IMR-90 (cell line): Measurements from ENCODE around the gene JAKMIP1. TPM values are rescaled to one million over a fixed set of nuclear protein-coding genes. Genes with fewer than 3 reads are reported as not detected.

Experiments used
- ATAC-seq: fragments of 200-7000 bp; cut with Tn5 transposase; 2 replicates; pipeline ENCODE4 v1.9.1; 2020; ENCODE audit warnings: low read depth, mild to moderate bottlenecking, moderate library complexity
- BruUV-seq: library from RNA; stranded (reverse); fragments of 400-500 nt; replicated peaks from 2 replicates; lab custom pipeline; 2021; lab: Mats Ljungman, UMichigan
- CTCF ChIA-PET: fragments of 300-600 bp; formaldehyde crosslinking; extraction: SDS; loops from one replicate; lab custom pipeline; 2021; ENCODE audit warnings: antibody characterized with exemption; lab: Yijun Ruan, JAX
- POLR2A ChIA-PET: fragments of 300-600 bp; sonication (Branson Sonifier 250); formaldehyde crosslinking; loops from one replicate; lab custom pipeline; 2022; ENCODE audit warnings: antibody characterized with exemption; ENCODE audit not compliant: unreplicated experiment; lab: Charles Lee
- DNase-seq: peaks from one replicate; pipeline ENCODE4 v3.0.0; 2013
- H2AFZ ChIP-seq: replicated peaks from 2 replicates; pipeline ENCODE3; 2013; ENCODE audit warnings: low read length, mild to moderate bottlenecking; ENCODE audit not compliant: poor library complexity
- H2AK5ac ChIP-seq: 2 replicates; pipeline ENCODE4 v1.6.1; 2013; ENCODE audit warnings: low read depth, low read length, inconsistent platforms
- H2AK9ac ChIP-seq: replicated peaks from 2 replicates; pipeline ENCODE3; 2013; ENCODE audit warnings: mild to moderate bottlenecking, low read depth, low read length, moderate library complexity; ENCODE audit not compliant: poor library complexity
- H2BK120ac ChIP-seq: 2 replicates; pipeline ENCODE4 v1.6.1; 2013; ENCODE audit warnings: low read depth, low read length, inconsistent platforms
- H2BK15ac ChIP-seq: 3 replicates; pipeline ENCODE4 v1.6.1; 2013; ENCODE audit warnings: low read depth, low read length, inconsistent platforms
- H2BK20ac ChIP-seq: 2 replicates; pipeline ENCODE4 v1.6.1; 2013; ENCODE audit warnings: low read depth, mild to moderate bottlenecking, inconsistent platforms, low read length, moderate library complexity
- H2BK5ac ChIP-seq: 2 replicates; pipeline ENCODE4 v1.6.1; 2013; ENCODE audit warnings: mild to moderate bottlenecking, low read depth, low read length, inconsistent platforms; ENCODE audit not compliant: poor library complexity, severe bottlenecking
- H3K14ac ChIP-seq: replicated peaks from 2 replicates; pipeline ENCODE4 v1.6.1; 2013; ENCODE audit warnings: low read depth, low read length, inconsistent platforms
- H3K18ac ChIP-seq: 2 replicates; pipeline ENCODE4 v1.6.1; 2013; ENCODE audit warnings: low read depth, low read length, control low read depth
- H3K23ac ChIP-seq: 2 replicates; pipeline ENCODE4 v1.6.1; 2013; ENCODE audit warnings: low read depth, low read length, inconsistent platforms
- H3K27ac ChIP-seq: 2 replicates; pipeline ENCODE4 v1.5.1; 2013; ENCODE audit warnings: mild to moderate bottlenecking, control low read depth, low read length; ENCODE audit not compliant: insufficient read depth
- H3K27me3 ChIP-seq: 2 replicates; pipeline ENCODE4 v1.6.1; 2013; ENCODE audit warnings: low read length; ENCODE audit not compliant: control insufficient read depth, insufficient read depth
- H3K36me3 ChIP-seq: 2 replicates; pipeline ENCODE4 v1.6.1; 2013; ENCODE audit warnings: low read length, mixed read lengths; ENCODE audit not compliant: control insufficient read depth, insufficient read depth
- H3K4ac ChIP-seq: 2 replicates; pipeline ENCODE4 v1.6.1; 2013; ENCODE audit warnings: low read depth, low read length, inconsistent platforms
- H3K4me1 ChIP-seq: 2 replicates; pipeline ENCODE4 v1.6.1; 2013; ENCODE audit warnings: low read length, mixed read lengths; ENCODE audit not compliant: control insufficient read depth, insufficient read depth
- H3K4me2 ChIP-seq: 2 replicates; pipeline ENCODE4 v1.6.1; 2013; ENCODE audit warnings: low read depth, mild to moderate bottlenecking, control low read depth, low read length, moderate library complexity
- H3K4me3 ChIP-seq: 2 replicates; pipeline ENCODE4 v1.5.1; 2013; ENCODE audit warnings: low read depth, mild to moderate bottlenecking, control low read depth, low read length, moderate library complexity; ENCODE audit not compliant: insufficient read depth
- H3K56ac ChIP-seq: 2 replicates; pipeline ENCODE4 v1.6.1; 2013; ENCODE audit warnings: low read length, inconsistent platforms; ENCODE audit not compliant: insufficient read depth; ENCODE audit errors: extremely low read depth
- H3K79me1 ChIP-seq, 2 experiments: 2 replicates each; pipeline ENCODE4 v1.6.1; 2013; ENCODE audit warnings: low read length in 2 of 2, inconsistent platforms in 1 of 2, low read depth in 1 of 2
- H3K9ac ChIP-seq: 2 replicates; pipeline ENCODE4 v1.6.1; 2013; ENCODE audit warnings: low read depth, low read length, control low read depth
- H3K9me1 ChIP-seq: 2 replicates; pipeline ENCODE4 v1.6.1; 2013; ENCODE audit warnings: low read length, inconsistent platforms; ENCODE audit not compliant: insufficient read depth
- H3K9me3 ChIP-seq: 2 replicates; pipeline ENCODE4 v1.6.1; 2013; ENCODE audit warnings: low read length; ENCODE audit not compliant: control insufficient read depth, insufficient read depth
- H4K20me1 ChIP-seq: 2 replicates; pipeline ENCODE4 v1.6.1; 2013; ENCODE audit warnings: low read length, inconsistent platforms; ENCODE audit not compliant: insufficient read depth
- H4K5ac ChIP-seq: 2 replicates; pipeline ENCODE4 v1.6.1; 2013; ENCODE audit warnings: mild to moderate bottlenecking, low read depth, low read length, control low read depth
- H4K8ac ChIP-seq, 2 experiments: 2 replicates each; pipeline ENCODE4 v1.6.1; 2013; ENCODE audit warnings: low read depth in 2 of 2, low read length in 2 of 2, control low read depth in 1 of 2, inconsistent platforms in 1 of 2
- H4K91ac ChIP-seq: 2 replicates; pipeline ENCODE4 v1.6.1; 2013; ENCODE audit warnings: low read depth, low read length, inconsistent platforms; ENCODE audit not compliant: insufficient read depth
- MXI1 ChIP-seq: IDR thresholded peaks from 2 replicates; pipeline ENCODE4 v1.6.1; 2012; ENCODE audit warnings: low read depth, mild to moderate bottlenecking, low read length, moderate library complexity, borderline replicate concordance
- RFX5 ChIP-seq: IDR thresholded peaks from 2 replicates; pipeline ENCODE4 v1.8.0; 2012; ENCODE audit warnings: low read depth, mild to moderate bottlenecking, low read length, moderate library complexity
- SMC3 ChIP-seq: fragments of 150-350 bp; IDR thresholded peaks from 2 replicates; pipeline ENCODE4 v1.6.1; 2016; ENCODE audit warnings: low read depth, mild to moderate bottlenecking, antibody characterized with exemption, low read length, moderate library complexity
- WGBS, 2 experiments: methylation state at CpG; one replicate each; pipeline versions ENCODE4 v1.1.5 to v1.1.7; 2013; ENCODE audit warnings: missing lambda C conversion rate in 2 of 2; ENCODE audit not compliant: insufficient read length in 1 of 2; ENCODE audit errors: extremely low coverage in 2 of 2; 5-methylcytosine and 5-hydroxymethylcytosine counted together
- dilution Hi-C: fragments of 300-500 bp; cut with HindIII; formaldehyde crosslinking; loops from one replicate; pipeline ENCODE4 v1.14.3; 2018; ENCODE audit warnings: low sequenced_read_pairs; ENCODE audit not compliant: unreplicated experiment
- in situ Hi-C: fragments of 300-500 bp; cut with MboI; formaldehyde crosslinking; loops from 3 replicates; pipeline ENCODE4 v1.14.3; 2019; ENCODE audit warnings: low sequenced_read_pairs, inconsistent platforms, mixed read lengths
- intact Hi-C: fragments of 100-400 bp; cut with micrococcal nuclease; formaldehyde crosslinking; loops from 2 replicates; pipeline ENCODE4 v1.10.0; 2022
- polyA plus RNA-seq, 3 experiments: library from polyadenylated mRNA; depleted of rRNA; stranded (reverse); fragments of >200 nt; gene quantifications; 2 replicates each; pipeline ENCODE4 v1.2.3, GENCODE V29; 2012; ENCODE audit warnings: low replicate concordance in 1 of 3
- total RNA-seq: library from RNA; depleted of rRNA; stranded (reverse); fragments of >200 nt; gene quantifications from 2 replicates; pipeline ENCODE4 v1.2.3, GENCODE V29; 2012

JAKMIP1 gene
- total and polyA plus RNA-seq, 2 of the 4 experiments (the other 2 are of a cell fraction): not detected

GRCh38 chr4:6239968-6240367 lies 39.6 kb upstream of the JAKMIP1 start:
- H3K9ac ChIP-seq: no peak overlapping the region
- no peak overlapping the region for H3K14ac ChIP-seq
- H3K4me1 ChIP-seq: no peaks in the 10 kb centered on the region
- H3K56ac ChIP-seq: no peak overlapping the region
- dilution Hi-C loops: no loop called here
- no peak overlapping the region for H2BK15ac ChIP-seq
- H3K27ac ChIP-seq: no peak overlapping the region
- H3K23ac ChIP-seq: no peak overlapping the region
- peaks cover 7% of the 10 kb centered on the region for H3K9me3 ChIP-seq
- H3K4me3 ChIP-seq: no peak overlapping the region
- intact Hi-C loops: no loop called here
- no peak overlapping the region for H2BK20ac ChIP-seq
- in situ Hi-C loops: no loop called here
- H2BK5ac ChIP-seq: no peak overlapping the region
- DNase-seq (no peak), ATAC-seq (no peak)
- no peak overlapping the region for H4K5ac ChIP-seq
- BruUV-seq: no TSS peak
- H4K91ac ChIP-seq: no peak overlapping the region
- H4K20me1 ChIP-seq: no peaks in the 10 kb centered on the region
- peaks cover 11% of the 10 kb centered on the region; the same call in 1 of the 2 replicates for H3K27me3 ChIP-seq
- WGBS, 2 experiments: 66% methylated on average over 4 of the region's 11 CpGs; no CpG with 5 or more reads in 1 of the 2 experiments
- no peak overlapping the region for H2AFZ ChIP-seq
- no peak overlapping the region for H3K4ac ChIP-seq
- H2BK120ac ChIP-seq: no peak overlapping the region
- ChIA-PET POLR2A (no interaction called here), CTCF (no interaction called here)
- H3K79me1 ChIP-seq: no peaks in the 10 kb centered on the region
- H2AK5ac ChIP-seq: no peak overlapping the region
- no peaks in the 10 kb centered on the region for H3K9me1 ChIP-seq
- H3K4me2 ChIP-seq: no peak overlapping the region
- H3K36me3 ChIP-seq: no peaks in the 10 kb centered on the region
- H2AK9ac ChIP-seq: no peak overlapping the region
- no peak overlapping the region for H4K8ac ChIP-seq
- no peak for TF ChIP-seq SMC3
- TF ChIP-seq RFX5: no peak
- no peak for TF ChIP-seq MXI1
- no peak overlapping the region for H3K18ac ChIP-seq
